H1 (cell line): ENCODE results near the gene ZNF674. TPM values are rescaled to one million over a fixed set of nuclear protein-coding genes. Genes with fewer than 3 reads are reported as not detected.

Experiments used
- ATF2 ChIP-seq: IDR thresholded peaks from 2 replicates; pipeline ENCODE4 v1.6.1; 2012; ENCODE audit warnings: low read length, inconsistent platforms
- CBX5 ChIP-seq: fragments of 300-800, 300-1000 bp; sonication (generic); IDR thresholded peaks from 2 replicates; pipeline ENCODE4 v1.7.1; 2016; ENCODE audit warnings: antibody characterized with exemption, low read length, low read depth
- POU5F1 ChIP-seq: IDR thresholded peaks from 2 replicates; pipeline ENCODE4 v1.6.1; 2011; ENCODE audit warnings: low read depth, mild to moderate bottlenecking, low read length, moderate library complexity
- SUZ12 ChIP-seq: fragments of 200-600 bp; sonication (generic); IDR thresholded peaks from 2 replicates; pipeline ENCODE4 v1.6.1; 2012; ENCODE audit warnings: mild to moderate bottlenecking, inconsistent platforms, low read length, moderate library complexity, mixed read lengths
- polyA plus RNA-seq, 7 experiments: library from polyadenylated mRNA; depleted of rRNA in 3 of 7; stranded (reverse) in 5 of 7; unstranded in 2 of 7; fragments of >200 nt in 5 of 7; fragments of 200-250 nt in 2 of 7; gene quantifications; 1 replicate in 5 of 7; 2 replicates in 1 of 7; 4 replicates in 1 of 7; pipeline versions ENCODE4 v1.2.1 to v1.2.3, GENCODE V29; 2011 to 2013; ENCODE audit warnings: missing spikeins in 2 of 7, mixed read lengths in 2 of 7
- total RNA-seq: library from RNA; stranded (reverse); fragmentation: NEBNext Ultra II Directional; extraction: Animal tissue kit (Norgen Biotek cat#: 25700); gene quantifications from 2 replicates; pipeline ENCODE4 v1.2.1, GENCODE V29; 2021

ZNF674 gene
- total and polyA plus RNA-seq, 2 of the 8 experiments (the other 6 are each of a cell fraction or from before 2014, with no cell fraction given) = 2.0 to 7.4 TPM

GRCh38 chrX:46506076-46506475 is 39.1 kb downstream of the ZNF674 start (continued):
- TF ChIP-seq ATF2 = no peak
- no peak for TF ChIP-seq SUZ12
- no peak for TF ChIP-seq CBX5
- TF ChIP-seq POU5F1 = no peak
